ENCODE data around the gene BICD1.

- TF ChIP-seq CTCF (conservative IDR thresholded peaks at IDR 0.05) (no peak), EZH2 (IDR thresholded peaks at IDR 0.05; ENCODE audit: low read depth) (no peak)
Observed at GRCh38 chr12:32126720-32127119, 20.1 kb downstream of the BICD1 start.

Measured in PC-9 (cell line).